ENCODE results near the gene FAM240A. TPM values are rescaled to one million over a fixed set of nuclear protein-coding genes. Genes with fewer than 3 reads are reported as not detected.
A peak's percentile ranks its signal among the peaks of the same experiment; 100 is the strongest.

Gene FAM240A
- total RNA-seq, 1 experiment from 2014 or later = not detected

DNA sequence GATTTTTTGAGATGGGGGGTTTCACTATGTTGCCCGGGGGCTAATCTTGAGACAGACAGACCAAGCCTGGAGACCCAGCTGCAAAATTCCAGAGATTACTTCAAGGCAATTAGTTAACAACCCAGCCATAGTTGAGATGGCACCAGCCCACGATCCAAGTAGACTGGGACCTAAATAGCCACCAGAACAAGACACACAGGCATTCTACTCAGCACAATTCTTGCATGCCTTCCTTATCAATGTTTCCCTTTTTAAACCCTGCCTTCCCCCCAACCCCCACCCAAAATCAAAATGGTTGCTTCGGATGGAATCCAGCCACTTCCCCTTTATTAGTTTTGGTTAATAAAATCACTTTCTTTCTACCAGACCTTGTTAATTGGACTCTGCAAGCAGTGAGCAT lies 28.6 kb downstream of the FAM240A start:
- TF ChIP-seq, protein P1, sequence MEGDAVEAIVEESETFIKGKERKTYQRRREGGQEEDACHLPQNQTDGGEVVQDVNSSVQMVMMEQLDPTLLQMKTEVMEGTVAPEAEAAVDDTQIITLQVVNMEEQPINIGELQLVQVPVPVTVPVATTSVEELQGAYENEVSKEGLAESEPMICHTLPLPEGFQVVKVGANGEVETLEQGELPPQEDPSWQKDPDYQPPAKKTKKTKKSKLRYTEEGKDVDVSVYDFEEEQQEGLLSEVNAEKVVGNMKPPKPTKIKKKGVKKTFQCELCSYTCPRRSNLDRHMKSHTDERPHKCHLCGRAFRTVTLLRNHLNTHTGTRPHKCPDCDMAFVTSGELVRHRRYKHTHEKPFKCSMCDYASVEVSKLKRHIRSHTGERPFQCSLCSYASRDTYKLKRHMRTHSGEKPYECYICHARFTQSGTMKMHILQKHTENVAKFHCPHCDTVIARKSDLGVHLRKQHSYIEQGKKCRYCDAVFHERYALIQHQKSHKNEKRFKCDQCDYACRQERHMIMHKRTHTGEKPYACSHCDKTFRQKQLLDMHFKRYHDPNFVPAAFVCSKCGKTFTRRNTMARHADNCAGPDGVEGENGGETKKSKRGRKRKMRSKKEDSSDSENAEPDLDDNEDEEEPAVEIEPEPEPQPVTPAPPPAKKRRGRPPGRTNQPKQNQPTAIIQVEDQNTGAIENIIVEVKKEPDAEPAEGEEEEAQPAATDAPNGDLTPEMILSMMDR (conservative IDR thresholded peaks at IDR 0.05) = no peak
- no peak for TF ChIP-seq EZH2 (IDR thresholded peaks at IDR 0.05; ENCODE audit: low read depth)
- intact Hi-C loops (cut with micrococcal nuclease; ENCODE audit: unreplicated experiment) = no loop called here
- no peaks in the 10 kb centered on the region for H3K9me3 ChIP-seq (ENCODE audit: insufficient read depth, low read depth)
- H3K4me1 ChIP-seq (replicated peaks; ENCODE audit: insufficient read depth) = peaks cover 7% of the 10 kb centered on the region; the same call in 1 of the 2 replicates
- no peaks in the 10 kb centered on the region for H3F3A ChIP-seq (ENCODE audit: insufficient read depth, low read depth)
- CTCF ChIA-PET = interaction anchor here (0.6 kb wide), 1 partner anchor 45 kb away, joined by 3 read pairs; no protein-coding TSS in a partner anchor
- POLR2A ChIA-PET (ENCODE audit: unreplicated experiment) = no interaction called here
- no peaks in the 10 kb centered on the region for H4K20me1 ChIP-seq (ENCODE audit: insufficient read depth)
- H3K4me2 ChIP-seq = no peak overlapping the region
- no peak overlapping the region for H2AFZ ChIP-seq
- H3K27ac ChIP-seq = no peak overlapping the region
- no peaks in the 10 kb centered on the region for H3K9me2 ChIP-seq (ENCODE audit: insufficient read depth)
- no TSS peak for BruUV-seq (replicated peaks)
- H3K27me3 ChIP-seq (ENCODE audit: insufficient read depth, low read depth) = no peaks in the 10 kb centered on the region
- no peak for DNase-seq
- no peaks in the 10 kb centered on the region for H3K36me3 ChIP-seq (ENCODE audit: low read depth)
- H3K79me2 ChIP-seq (ENCODE audit: low read depth) = no peaks in the 10 kb centered on the region
- H3K4me3 ChIP-seq = no peak overlapping the region

DNA sequence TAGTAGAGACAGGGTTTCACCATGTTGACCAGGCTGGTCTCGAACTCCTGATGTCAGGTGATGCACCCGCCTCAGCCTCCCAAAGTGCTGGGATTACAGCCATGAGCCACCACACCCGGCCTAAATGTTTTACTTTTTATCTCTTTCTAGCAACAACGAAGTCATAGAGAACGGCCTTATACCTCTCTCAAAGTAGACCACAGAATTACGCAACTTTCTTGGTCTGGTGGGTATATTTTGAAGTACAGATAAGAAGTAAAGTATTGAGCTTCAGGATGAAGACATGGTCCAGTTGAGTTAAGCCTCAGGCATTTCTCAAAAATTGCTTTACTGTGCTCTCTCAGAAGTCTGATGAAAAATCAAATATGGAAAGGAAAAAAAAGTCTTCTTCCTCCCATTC lies 30.6 kb downstream of the FAM240A start:
- BruUV-seq (replicated peaks) = no TSS peak
- ChIA-PET POLR2A (ENCODE audit: unreplicated experiment) (no interaction called here), CTCF (no interaction called here)
- DNase-seq = no peak
- Histone ChIP-seq H3F3A (ENCODE audit: insufficient read depth, low read depth) (no peaks in the 10 kb centered on the region), H3K4me3 (no peak overlapping the region), H3K9me3 (ENCODE audit: insufficient read depth, low read depth) (no peaks in the 10 kb centered on the region), H3K79me2 (ENCODE audit: low read depth) (no peaks in the 10 kb centered on the region), H3K4me1 (replicated peaks; ENCODE audit: insufficient read depth) (peaks cover 7% of the 10 kb centered on the region; the same call in 1 of the 2 replicates), H3K4me2 (no peak overlapping the region), H3K27ac (no peak overlapping the region), H3K27me3 (ENCODE audit: insufficient read depth, low read depth) (no peaks in the 10 kb centered on the region), H3K9me2 (ENCODE audit: insufficient read depth) (no peaks in the 10 kb centered on the region), H3K36me3 (ENCODE audit: low read depth) (no peaks in the 10 kb centered on the region), H2AFZ (no peak overlapping the region), H4K20me1 (ENCODE audit: insufficient read depth) (no peaks in the 10 kb centered on the region)
- intact Hi-C loops (cut with micrococcal nuclease; ENCODE audit: unreplicated experiment) = no loop called here
- TF ChIP-seq, protein P1 (conservative IDR thresholded peaks at IDR 0.05) = no peak
- no peak for TF ChIP-seq EZH2 (IDR thresholded peaks at IDR 0.05; ENCODE audit: low read depth)

DNA sequence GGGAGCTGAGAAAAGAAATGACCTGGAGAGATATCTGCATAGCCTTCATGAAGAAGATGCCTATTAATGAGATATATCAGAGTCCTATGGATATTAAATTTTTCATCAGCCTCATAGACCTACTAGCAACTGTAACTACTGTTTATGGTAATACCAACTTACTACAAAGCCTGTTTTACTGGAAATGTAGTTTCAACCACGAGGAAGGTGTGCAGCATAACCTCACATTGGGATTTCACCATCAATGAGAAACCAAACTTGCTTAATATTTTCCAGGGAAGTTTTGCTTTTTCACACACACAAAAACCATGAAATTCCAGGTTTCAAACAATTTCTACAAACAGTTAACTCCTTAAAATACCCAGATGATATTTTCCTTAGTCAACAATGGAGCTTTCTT lies 31.4 kb downstream of the FAM240A start:
- DNase-seq = peak in 1 of 2 experiments; percentile 50

More for the DNA sequence above, 31.4 kb downstream of the FAM240A start:
- no peak for TF ChIP-seq EZH2 (IDR thresholded peaks at IDR 0.05; ENCODE audit: low read depth)
- TF ChIP-seq, protein P1 (conservative IDR thresholded peaks at IDR 0.05) = no peak
- Histone ChIP-seq H3K79me2 (ENCODE audit: low read depth) (no peaks in the 10 kb centered on the region), H3K4me3 (no peak overlapping the region), H4K20me1 (ENCODE audit: insufficient read depth) (no peaks in the 10 kb centered on the region), H3K4me1 (replicated peaks; ENCODE audit: insufficient read depth) (peaks cover 7% of the 10 kb centered on the region; the same call in 1 of the 2 replicates), H3K9me3 (ENCODE audit: insufficient read depth, low read depth) (no peaks in the 10 kb centered on the region), H3K9me2 (ENCODE audit: insufficient read depth) (no peaks in the 10 kb centered on the region), H3K27me3 (ENCODE audit: insufficient read depth, low read depth) (no peaks in the 10 kb centered on the region), H3K4me2 (0 out of 2 replicates have a peak overlapping the region, but pooled peaks have one; percentile 13), H3K27ac (no peak overlapping the region), H2AFZ (0 out of 2 replicates have a peak overlapping the region, but pooled peaks have one; percentile 64), H3F3A (ENCODE audit: insufficient read depth, low read depth) (no peaks in the 10 kb centered on the region), H3K36me3 (ENCODE audit: low read depth) (no peaks in the 10 kb centered on the region)
- no TSS peak for BruUV-seq (replicated peaks)
- POLR2A ChIA-PET (ENCODE audit: unreplicated experiment) = no interaction called here
- intact Hi-C loops (cut with micrococcal nuclease; ENCODE audit: unreplicated experiment) = no loop called here
- CTCF ChIA-PET = no interaction called here
